GM21423 (cell line): ENCODE data around the gene DAGLA.

Source experiments
- ATAC-seq: cut with Tn5 transposase; IDR thresholded peaks from one replicate; pipeline ENCODE4 v1.9.1; 2021; ENCODE audit warnings: mild to moderate bottlenecking, moderate library complexity; ENCODE audit not compliant: unreplicated experiment

The DAGLA gene

GRCh38 chr11:61775606-61776554, 95.7 kb downstream of the DAGLA start:
- ATAC-seq: no peak

GRCh38 chr11:61776561-61777075, 96.4 kb downstream of the DAGLA start:
- ATAC-seq: no peak

- no peak for ATAC-seq
Measured at GRCh38 chr11:61777234-61778090, 97.3 kb downstream of the DAGLA start.

- no peak for ATAC-seq
Measured at GRCh38 chr11:61778357-61778886, 98.2 kb downstream of the DAGLA start.

- ATAC-seq: no peak
Measured at GRCh38 chr11:61778920-61779650, 98.9 kb downstream of the DAGLA start.

GRCh38 chr11:61779666-61780525, 99.7 kb downstream of the DAGLA start:
- no peak for ATAC-seq

GRCh38 chr11:61780581-61781162, 100.5 kb downstream of the DAGLA start:
- no peak for ATAC-seq

GRCh38 chr11:61781585-61781984, 101.4 kb downstream of the DAGLA start:
- no peak for ATAC-seq

GRCh38 chr11:61782299-61782698, 102.1 kb downstream of the DAGLA start:
- ATAC-seq: no peak

- no peak for ATAC-seq
Measured at GRCh38 chr11:61782841-61783240, 102.7 kb downstream of the DAGLA start.

GRCh38 chr11:61783717-61784505, 103.7 kb downstream of the DAGLA start:
- no peak for ATAC-seq

- no peak for ATAC-seq
Measured at GRCh38 chr11:61784506-61784805, 104.3 kb downstream of the DAGLA start.

GRCh38 chr11:61785837-61786402, 105.7 kb downstream of the DAGLA start:
- peak; percentile 42 for ATAC-seq

- no peak for ATAC-seq
Measured at GRCh38 chr11:61787928-61788491, 107.8 kb downstream of the DAGLA start.

GRCh38 chr11:61791737-61792309, 111.6 kb downstream of the DAGLA start:
- ATAC-seq: peak; percentile 18

GRCh38 chr11:61792310-61793082, 112.3 kb downstream of the DAGLA start, which contains the start of the genes FEN1 and TMEM258:
TSS of gene FEN1 (plus strand) at chr11:61792911. CDS start at chr11:61795362, 2,451 bp downstream.
TSS of gene TMEM258 (minus strand) at chr11:61792599. CDS start at chr11:61792558, 41 bp downstream.
- peak; percentile 87 for ATAC-seq
